ENCODE measurements around the gene RAB29.

GRCh38 chr1:205805082-205805711, 29.9 kb upstream of the RAB29 start:
- TF ChIP-seq CTCF (IDR thresholded peaks at IDR 0.05) (no peak), POLR2A (IDR thresholded peaks at IDR 0.05) (no peak)

All from suprapubic skin (tissue), 3 donors.